Esophagus (tissue), 2 donors: ENCODE data around the gene FHOD3. TPM values are rescaled to one million over a fixed set of nuclear protein-coding genes. Genes with fewer than 3 reads are reported as not detected.

ENCODE experiments used
- H3K27ac ChIP-seq, 2 donors: one replicate each; pipeline ENCODE4 v1.5.1; 2013; ENCODE audit warnings: low read depth in 2 of 2, mild to moderate bottlenecking in 2 of 2, inconsistent platforms in 1 of 2, low read length in 1 of 2, moderate library complexity in 1 of 2
- H3K27me3 ChIP-seq, 2 donors: one replicate each; pipeline ENCODE4 v1.6.1; 2013; ENCODE audit warnings: low read length in 2 of 2, control low read depth in 1 of 2, mild to moderate bottlenecking in 1 of 2; ENCODE audit not compliant: insufficient read depth in 2 of 2, control insufficient read depth in 1 of 2
- H3K36me3 ChIP-seq, 2 donors: one replicate each; pipeline ENCODE4 v1.6.1; 2013; ENCODE audit warnings: low read length in 1 of 2; ENCODE audit not compliant: control insufficient read depth in 2 of 2, insufficient read depth in 2 of 2
- H3K4me1 ChIP-seq, 2 donors: one replicate each; pipeline ENCODE4 v1.6.1; 2013; ENCODE audit warnings: low read length in 1 of 2; ENCODE audit not compliant: control insufficient read depth in 2 of 2, insufficient read depth in 2 of 2
- H3K4me3 ChIP-seq, 2 donors: one replicate each; pipeline ENCODE4 v1.5.1; 2013; ENCODE audit warnings: low read length in 2 of 2, mild to moderate bottlenecking in 2 of 2, low read depth in 1 of 2, moderate library complexity in 1 of 2
- H3K9me3 ChIP-seq, 2 donors: one replicate each; pipeline ENCODE4 v1.6.1; 2013; ENCODE audit warnings: mild to moderate bottlenecking in 2 of 2, low read depth in 1 of 2, low read length in 1 of 2, moderate library complexity in 1 of 2; ENCODE audit not compliant: control insufficient read depth in 2 of 2, insufficient read depth in 1 of 2
- WGBS, 2 donors: extraction: QIAGEN DNeasy Blood & Tissue Kit; methylation state at CpG; one replicate each; pipeline ENCODE4 v1.1.7; 2013; 5-methylcytosine and 5-hydroxymethylcytosine counted together
- polyA plus RNA-seq, 2 donors: library from polyadenylated mRNA; stranded (reverse); fragments of 200-250 nt; gene quantifications; one replicate each; pipeline ENCODE4 v1.2.3, GENCODE V29; 2013
- donor health status: healthy with polysubstance abuse.
- donor health status: Bipolar disorder and iron deficiency.

FHOD3 gene
- polyA plus RNA-seq, 2 donors = 3.7 to 11.1 TPM

DNA sequence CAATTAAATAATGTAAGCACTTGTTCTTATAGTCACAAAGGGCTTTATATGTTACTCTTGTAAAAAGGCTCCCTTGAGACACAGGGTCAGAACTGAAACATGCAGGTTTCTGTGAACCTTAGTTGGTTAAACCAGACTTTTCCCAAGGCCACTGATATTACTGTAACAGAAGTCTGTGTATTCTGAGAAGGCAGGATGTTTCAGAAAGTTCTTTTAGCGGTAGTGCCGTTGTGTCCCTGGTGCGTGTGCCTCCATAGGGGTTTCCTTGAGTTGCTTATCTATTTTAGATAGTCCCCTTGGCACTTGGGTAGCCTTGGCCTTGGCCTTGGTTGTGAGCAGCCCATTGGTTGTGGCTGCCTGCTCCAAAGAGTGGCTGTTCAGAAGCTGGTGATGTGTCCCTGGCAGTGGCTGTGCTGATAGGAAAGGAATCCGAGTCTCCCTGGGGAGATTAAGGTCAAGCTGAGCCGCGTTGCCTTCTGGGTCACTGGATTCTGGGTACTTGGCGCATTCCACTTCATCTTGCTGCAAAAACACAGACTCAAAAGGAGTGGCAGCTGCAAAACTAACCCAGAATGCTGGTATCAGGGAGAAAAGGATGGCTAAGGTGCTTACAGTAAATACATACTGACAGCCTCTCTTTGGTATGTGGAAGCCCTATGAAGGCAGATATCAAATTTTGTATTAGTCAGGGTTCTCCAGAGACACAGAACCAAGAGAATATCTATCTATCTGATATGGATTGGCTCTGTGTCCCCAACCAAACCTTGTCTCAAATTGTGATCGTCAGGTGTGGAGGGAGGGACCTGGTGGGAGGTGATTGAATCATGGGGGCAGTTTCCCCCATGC lies 69.7 kb downstream of the FHOD3 start:
- Histone ChIP-seq H3K4me1 (no peaks in the 10 kb centered on the region), H3K27me3 (no peaks in the 10 kb centered on the region), H3K9me3 (no peaks in the 10 kb centered on the region), H3K27ac (no peak overlapping the region), H3K4me3 (no peak overlapping the region), H3K36me3 (no peaks in the 10 kb centered on the region)
- WGBS, 2 donors = 67 to 79% methylated on average over 8 of the region's 8 CpGs

GRCh38 chr18:36368889-36369288 lies 71.4 kb downstream of the FHOD3 start:
- Histone ChIP-seq H3K27ac (no peak overlapping the region), H3K9me3 (no peaks in the 10 kb centered on the region), H3K27me3 (no peaks in the 10 kb centered on the region), H3K4me3 (no peak overlapping the region), H3K36me3 (no peaks in the 10 kb centered on the region), H3K4me1 (no peaks in the 10 kb centered on the region)
- 81 to 90% methylated on average over 3 of the region's 3 CpGs for WGBS, 2 donors

DNA sequence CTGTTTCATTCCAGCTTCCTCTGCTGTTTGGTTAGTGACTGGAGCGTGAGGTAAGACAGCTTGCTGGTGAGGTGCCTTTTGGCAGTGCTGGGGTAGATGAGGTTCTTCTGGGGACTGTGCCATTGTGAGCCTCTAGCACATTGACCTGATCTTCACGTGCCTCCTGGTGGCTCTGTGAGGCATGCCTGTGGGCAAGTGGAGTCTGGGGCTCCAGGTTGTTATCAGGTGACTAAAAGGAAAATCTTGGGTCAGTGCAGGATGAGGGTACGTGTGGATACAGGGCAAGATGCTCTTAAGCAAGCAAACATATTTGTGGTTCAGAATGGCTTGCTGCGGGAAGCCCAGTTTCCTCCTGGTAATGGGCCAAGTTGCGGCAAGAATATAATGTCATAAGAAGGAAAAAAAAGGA lies 75.4 kb downstream of the FHOD3 start:
- no peak overlapping the region for H3K27ac ChIP-seq
- WGBS, 2 donors = 67 to 72% methylated on average over 5 of the region's 5 CpGs
- H3K27me3 ChIP-seq = no peaks in the 10 kb centered on the region
- H3K4me3 ChIP-seq = no peak overlapping the region
- H3K9me3 ChIP-seq = no peaks in the 10 kb centered on the region
- no peaks in the 10 kb centered on the region for H3K4me1 ChIP-seq
- no peaks in the 10 kb centered on the region for H3K36me3 ChIP-seq

DNA sequence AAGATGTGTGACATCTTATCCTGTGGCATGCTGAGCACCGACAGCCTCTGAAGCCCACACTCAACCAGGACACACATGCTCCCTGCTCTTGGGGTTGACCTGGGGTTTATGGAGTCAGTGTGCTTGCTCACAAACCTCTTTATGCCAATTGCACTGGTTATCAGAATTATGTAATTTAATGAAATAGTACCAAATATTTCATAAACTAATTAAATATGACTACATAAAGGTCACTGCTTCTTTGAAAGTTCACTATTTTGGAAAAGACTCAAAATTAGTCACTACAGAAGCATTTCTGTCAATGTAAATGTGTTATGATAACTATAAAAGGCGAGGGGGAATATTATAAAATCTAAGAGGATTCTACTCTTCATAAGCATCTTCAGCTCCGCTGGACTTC lies 76.7 kb downstream of the FHOD3 start:
- Histone ChIP-seq H3K36me3 (no peaks in the 10 kb centered on the region), H3K9me3 (no peaks in the 10 kb centered on the region), H3K4me1 (no peaks in the 10 kb centered on the region), H3K27me3 (no peaks in the 10 kb centered on the region), H3K4me3 (no peak overlapping the region), H3K27ac (no peak overlapping the region)
- 66 to 71% methylated on average over 3 of the region's 3 CpGs for WGBS, 2 donors

DNA sequence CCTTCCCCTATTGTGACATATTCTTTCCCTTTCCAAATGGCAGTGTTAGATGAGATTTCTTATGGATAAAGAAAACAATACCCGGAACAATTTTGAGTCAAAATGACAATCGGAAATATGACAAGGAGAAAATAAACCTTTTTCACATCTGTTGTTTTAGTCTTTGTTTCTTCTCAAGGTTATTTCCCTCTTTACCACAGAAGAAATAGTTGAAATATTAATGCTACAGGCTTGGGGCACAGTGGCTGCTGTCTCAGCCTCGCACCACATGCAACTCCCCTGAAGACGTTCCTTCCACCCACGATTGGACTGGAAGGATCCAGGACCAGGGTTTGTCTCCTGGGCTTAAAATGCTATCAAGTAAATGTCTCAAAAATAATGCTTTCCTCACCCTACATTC lies 77.6 kb downstream of the FHOD3 start:
- Histone ChIP-seq H3K4me1 (no peaks in the 10 kb centered on the region), H3K27ac (no peak overlapping the region), H3K27me3 (no peaks in the 10 kb centered on the region), H3K9me3 (no peaks in the 10 kb centered on the region), H3K36me3 (no peaks in the 10 kb centered on the region), H3K4me3 (no peak overlapping the region)
- WGBS, 2 donors = 78% methylated on average over 5 of the region's 5 CpGs

DNA sequence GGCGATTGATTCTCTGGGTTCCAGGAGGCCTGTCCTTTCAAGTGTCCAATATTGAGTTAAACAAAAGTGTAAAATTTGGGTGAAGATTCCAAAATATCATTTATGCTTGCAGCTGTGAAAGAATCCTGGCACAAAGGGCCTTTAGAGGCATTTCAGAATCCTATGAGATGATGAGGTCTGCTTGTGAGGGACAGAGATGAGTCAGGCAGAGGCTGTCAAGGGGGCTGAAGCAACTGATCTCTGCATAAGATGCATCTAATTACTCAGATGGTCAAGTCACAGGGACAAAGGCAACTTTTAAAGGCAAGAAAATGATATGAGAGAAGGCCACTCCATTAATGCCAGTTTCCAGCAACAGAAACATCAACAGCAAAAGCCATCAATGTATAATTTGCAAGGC lies 78.8 kb downstream of the FHOD3 start:
- 91 to 96% methylated on average over 1 of the region's 1 CpG for WGBS, 2 donors
- Histone ChIP-seq H3K9me3 (no peaks in the 10 kb centered on the region), H3K4me1 (peaks cover 0 to 2% of the 10 kb centered on the region in 2 donors), H3K4me3 (no peak overlapping the region), H3K36me3 (no peaks in the 10 kb centered on the region), H3K27ac (no peak overlapping the region), H3K27me3 (no peaks in the 10 kb centered on the region)

DNA sequence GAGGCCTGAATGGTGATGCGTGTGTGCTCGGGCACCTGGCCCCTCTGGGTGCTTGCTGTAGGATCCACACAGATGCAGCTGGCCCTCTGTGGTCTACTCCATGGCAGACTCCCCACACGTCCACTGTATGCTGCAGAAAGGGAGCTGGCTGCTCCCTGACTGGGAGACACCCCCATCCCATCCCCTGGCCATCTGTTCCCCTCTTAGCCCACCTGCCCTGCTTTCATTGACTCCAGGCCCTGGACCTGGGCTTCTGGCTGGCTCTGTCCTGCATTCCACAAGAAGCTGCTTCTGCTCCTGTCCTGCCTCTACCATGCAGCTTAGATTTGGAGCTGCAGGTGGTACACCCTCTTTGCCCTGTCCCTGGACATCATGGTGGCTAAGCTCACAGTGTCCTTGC lies 80.1 kb downstream of the FHOD3 start:
- Histone ChIP-seq H3K4me3 (no peak overlapping the region), H3K27me3 (no peaks in the 10 kb centered on the region), H3K27ac (no peak overlapping the region), H3K36me3 (no peaks in the 10 kb centered on the region), H3K4me1 (peaks cover 0 to 2% of the 10 kb centered on the region in 2 donors), H3K9me3 (no peaks in the 10 kb centered on the region)
- WGBS, 2 donors = 81 to 86% methylated on average over 3 of the region's 3 CpGs

DNA sequence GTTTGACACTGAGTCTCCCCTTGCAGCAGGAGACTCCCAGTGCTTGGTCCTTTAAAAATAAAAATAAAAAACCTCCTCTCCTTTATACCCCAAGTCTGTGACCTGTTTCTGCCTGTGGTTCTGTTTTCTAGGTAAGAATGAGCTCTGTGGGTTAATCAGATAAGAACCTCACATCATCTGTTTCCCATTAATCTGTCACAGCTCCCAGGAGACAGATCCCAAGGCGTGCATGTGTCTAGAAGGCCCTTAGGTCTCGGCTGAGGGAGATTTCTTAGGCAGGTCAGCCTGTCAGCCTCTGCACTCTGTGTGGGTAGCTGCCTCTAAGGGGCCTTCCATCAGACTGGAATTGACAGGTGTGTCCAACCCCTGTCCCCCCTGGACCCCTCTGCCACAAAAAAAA lies 80.7 kb downstream of the FHOD3 start:
- H3K27me3 ChIP-seq = no peaks in the 10 kb centered on the region
- H3K27ac ChIP-seq = no peak overlapping the region
- 71 to 77% methylated on average over 2 of the region's 2 CpGs for WGBS, 2 donors
- no peaks in the 10 kb centered on the region for H3K36me3 ChIP-seq
- no peak overlapping the region for H3K4me3 ChIP-seq
- peaks cover 0 to 2% of the 10 kb centered on the region in 2 donors for H3K4me1 ChIP-seq
- H3K9me3 ChIP-seq = no peaks in the 10 kb centered on the region

- Histone ChIP-seq H3K36me3 (no peaks in the 10 kb centered on the region), H3K9me3 (no peaks in the 10 kb centered on the region), H3K4me3 (no peak overlapping the region), H3K27ac (no peak overlapping the region), H3K4me1 (peaks cover 0 to 2% of the 10 kb centered on the region in 2 donors), H3K27me3 (no peaks in the 10 kb centered on the region)
- 72% methylated on average over 2 of the region's 2 CpGs for WGBS, 2 donors
These were observed 82.0 kb downstream of the FHOD3 start for GRCh38 chr18:36379435-36379984.
